A673 (cell line): Measurements from ENCODE around the gene TBL1X.

ENCODE experiments used
- CTCF ChIP-seq: fragments of 300-800, 200-600 bp; sonication (generic); conservative IDR thresholded peaks from 2 replicates; pipeline ENCODE4 v1.5.1; 2017; ENCODE audit warnings: low read depth, mild to moderate bottlenecking, antibody characterized with exemption, low read length, moderate library complexity, mixed read lengths
- EZH2 ChIP-seq: fragments of 200-600 bp; sonication (generic); IDR thresholded peaks from 2 replicates; pipeline ENCODE4 v1.6.1; 2017; ENCODE audit warnings: borderline replicate concordance, low read depth, mild to moderate bottlenecking, mixed read lengths, antibody characterized with exemption, low read length; ENCODE audit not compliant: poor library complexity, severe bottlenecking

GRCh38 chrX:9659571-9660195 lies 194.8 kb downstream of the TBL1X start:
- TF ChIP-seq CTCF (no peak), EZH2 (no peak)
